Femur (tissue), 1 donor: ENCODE measurements around the gene ROBO3.

Experiments used
- DNase-seq: peaks from one replicate; pipeline ENCODE4 v3.0.0-alpha.2; 2017

Gene ROBO3

DNA sequence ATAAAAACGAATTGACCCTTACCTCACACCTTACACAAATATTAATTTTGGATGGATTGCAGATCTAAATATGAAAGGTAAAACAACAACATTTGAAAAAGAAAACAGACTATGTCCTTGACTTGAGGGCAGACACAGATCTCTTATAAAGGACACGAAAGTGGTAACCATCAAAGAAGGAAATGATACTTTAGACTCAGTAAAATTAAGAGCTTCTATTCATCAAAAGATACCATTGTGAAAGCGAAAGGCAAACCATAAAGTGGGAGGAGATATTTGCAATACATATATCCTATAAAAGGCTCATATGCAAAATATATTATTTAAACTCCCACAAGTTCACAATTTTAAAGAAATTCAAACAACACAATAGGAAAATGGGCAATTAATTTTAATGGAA, 65.6 kb downstream of the ROBO3 start:
- DNase-seq: no peak
